ENCODE measurements around the gene GSTO2. TPM values are rescaled to one million over a fixed set of nuclear protein-coding genes. Genes with fewer than 3 reads are reported as not detected.
A peak's percentile ranks its signal among the peaks of the same experiment; 100 is the strongest.

Gene GSTO2
- total RNA-seq, 2 experiments from 2014 or later, result 0.77 to 1.2 TPM

DNA sequence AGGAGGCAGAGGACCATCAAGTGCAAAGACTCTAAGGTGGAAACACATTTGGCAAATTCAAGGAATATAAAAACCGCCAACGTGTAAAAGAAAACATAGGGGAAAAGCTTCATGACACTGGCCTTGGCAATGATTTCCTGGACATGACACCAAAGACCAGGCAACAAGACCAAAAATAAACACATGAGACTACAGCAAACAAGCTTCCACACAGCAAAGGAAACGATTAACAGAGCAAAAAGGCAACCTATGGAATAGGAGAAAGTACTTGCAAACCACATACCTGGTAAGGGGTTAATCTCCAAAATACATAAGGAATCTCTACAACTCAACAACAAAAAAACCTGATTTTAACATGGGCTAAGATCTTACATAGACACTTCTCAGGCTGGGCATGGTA is 10.8 kb upstream of the GSTO2 start:
- Histone ChIP-seq H3K9me3 (ENCODE audit: control insufficient read depth in 1 of 2, insufficient read depth in 1 of 2, low read length in 2 of 2) (no peaks in the 10 kb centered on the region), H3K27ac (ENCODE audit: low read depth in 1 of 2, low read length in 2 of 2) (no peak overlapping the region), H3K4me1 (ENCODE audit: insufficient read depth, low read length) (peaks cover 41% of the 10 kb centered on the region), H3K27me3 (ENCODE audit: control insufficient read depth in 1 of 2, insufficient read depth in 2 of 2, low read length in 2 of 2) (no peaks in the 10 kb centered on the region), H3K36me3 (ENCODE audit: insufficient read depth, low read length) (peaks cover 55% of the 10 kb centered on the region), H3K4me3 (ENCODE audit: low read length) (no peak overlapping the region)
- no peaks in the 10 kb centered on the region for H3K9me3 Mint-ChIP-seq
- H3K27ac Mint-ChIP-seq, result peak overlapping the region; percentile 87
- peaks cover 66% of the 10 kb centered on the region for H3K36me3 Mint-ChIP-seq (ENCODE audit: low read depth)
- no peak overlapping the region for H3K4me3 Mint-ChIP-seq
- TF ChIP-seq, protein P1, sequence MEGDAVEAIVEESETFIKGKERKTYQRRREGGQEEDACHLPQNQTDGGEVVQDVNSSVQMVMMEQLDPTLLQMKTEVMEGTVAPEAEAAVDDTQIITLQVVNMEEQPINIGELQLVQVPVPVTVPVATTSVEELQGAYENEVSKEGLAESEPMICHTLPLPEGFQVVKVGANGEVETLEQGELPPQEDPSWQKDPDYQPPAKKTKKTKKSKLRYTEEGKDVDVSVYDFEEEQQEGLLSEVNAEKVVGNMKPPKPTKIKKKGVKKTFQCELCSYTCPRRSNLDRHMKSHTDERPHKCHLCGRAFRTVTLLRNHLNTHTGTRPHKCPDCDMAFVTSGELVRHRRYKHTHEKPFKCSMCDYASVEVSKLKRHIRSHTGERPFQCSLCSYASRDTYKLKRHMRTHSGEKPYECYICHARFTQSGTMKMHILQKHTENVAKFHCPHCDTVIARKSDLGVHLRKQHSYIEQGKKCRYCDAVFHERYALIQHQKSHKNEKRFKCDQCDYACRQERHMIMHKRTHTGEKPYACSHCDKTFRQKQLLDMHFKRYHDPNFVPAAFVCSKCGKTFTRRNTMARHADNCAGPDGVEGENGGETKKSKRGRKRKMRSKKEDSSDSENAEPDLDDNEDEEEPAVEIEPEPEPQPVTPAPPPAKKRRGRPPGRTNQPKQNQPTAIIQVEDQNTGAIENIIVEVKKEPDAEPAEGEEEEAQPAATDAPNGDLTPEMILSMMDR (IDR thresholded peaks at IDR 0.05), result no peak
- CTCF ChIA-PET, result interaction anchor here (1.3 to 2.4 kb wide), 2 partner anchors 16 to 21 kb away, joined by 3 to 5 read pairs; no protein-coding TSS in a partner anchor
- intact Hi-C loops (cut with DNase I, micrococcal nuclease), result no loop called here
- POLR2A ChIA-PET, result interaction anchor here (1.5 to 7.7 kb wide), 2 partner anchors 10 to 136 kb away, joined by 5 to 102 read pairs; partner anchors contain the start of genes GSTO2 and SFR1
- H3K27me3 Mint-ChIP-seq, result no peaks in the 10 kb centered on the region
- peaks cover 67% of the 10 kb centered on the region for H3K4me1 Mint-ChIP-seq (ENCODE audit: low read depth)
- no peak for DNase-seq
- no peak for ATAC-seq (ENCODE audit: poor library complexity)

DNA sequence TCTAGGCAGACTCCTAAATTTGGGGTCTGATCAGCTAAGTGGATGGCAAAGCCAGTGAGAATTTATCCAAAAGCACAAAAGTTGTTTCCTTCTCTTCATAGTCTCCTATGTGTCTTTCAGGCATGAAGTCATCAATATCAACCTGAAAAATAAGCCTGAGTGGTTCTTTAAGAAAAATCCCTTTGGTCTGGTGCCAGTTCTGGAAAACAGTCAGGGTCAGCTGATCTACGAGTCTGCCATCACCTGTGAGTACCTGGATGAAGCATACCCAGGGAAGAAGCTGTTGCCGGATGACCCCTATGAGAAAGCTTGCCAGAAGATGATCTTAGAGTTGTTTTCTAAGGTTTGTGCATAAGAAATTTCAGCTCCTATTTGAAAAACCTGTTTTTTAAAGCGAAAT is 9.5 kb upstream of the GSTO2 start:
- POLR2A ChIA-PET, result interaction anchor here (7.7 kb wide), 1 partner anchor 9 kb away, joined by 102 read pairs; the partner anchor contains the start of gene GSTO2
- TF ChIP-seq, protein P1 (IDR thresholded peaks at IDR 0.05), result no peak
- CTCF ChIA-PET, result interaction anchor here (2.4 kb wide), 1 partner anchor 15 kb away, joined by 5 read pairs; no protein-coding TSS in a partner anchor
- ATAC-seq (ENCODE audit: poor library complexity) (no peak), DNase-seq (no peak)
- H3K27me3 Mint-ChIP-seq, result no peaks in the 10 kb centered on the region
- H3K27ac Mint-ChIP-seq, result peak overlapping the region; percentile 87
- no peaks in the 10 kb centered on the region for H3K9me3 Mint-ChIP-seq
- Histone ChIP-seq H3K27ac (ENCODE audit: low read depth in 1 of 2, low read length in 2 of 2) (peak overlapping the region in 1 of 2 donors; percentile 32), H3K4me1 (ENCODE audit: insufficient read depth, low read length) (peaks cover 36% of the 10 kb centered on the region), H3K9me3 (ENCODE audit: control insufficient read depth in 1 of 2, insufficient read depth in 1 of 2, low read length in 2 of 2) (no peaks in the 10 kb centered on the region), H3K36me3 (ENCODE audit: insufficient read depth, low read length) (peaks cover 64% of the 10 kb centered on the region), H3K4me3 (ENCODE audit: low read length) (no peak overlapping the region), H3K27me3 (ENCODE audit: control insufficient read depth in 1 of 2, insufficient read depth in 2 of 2, low read length in 2 of 2) (no peaks in the 10 kb centered on the region)
- H3K4me3 Mint-ChIP-seq, result no peak overlapping the region
- H3K36me3 Mint-ChIP-seq (ENCODE audit: low read depth), result peaks cover 76% of the 10 kb centered on the region
- intact Hi-C loops (cut with DNase I, micrococcal nuclease), result no loop called here
- peaks cover 65% of the 10 kb centered on the region for H3K4me1 Mint-ChIP-seq (ENCODE audit: low read depth)

DNA sequence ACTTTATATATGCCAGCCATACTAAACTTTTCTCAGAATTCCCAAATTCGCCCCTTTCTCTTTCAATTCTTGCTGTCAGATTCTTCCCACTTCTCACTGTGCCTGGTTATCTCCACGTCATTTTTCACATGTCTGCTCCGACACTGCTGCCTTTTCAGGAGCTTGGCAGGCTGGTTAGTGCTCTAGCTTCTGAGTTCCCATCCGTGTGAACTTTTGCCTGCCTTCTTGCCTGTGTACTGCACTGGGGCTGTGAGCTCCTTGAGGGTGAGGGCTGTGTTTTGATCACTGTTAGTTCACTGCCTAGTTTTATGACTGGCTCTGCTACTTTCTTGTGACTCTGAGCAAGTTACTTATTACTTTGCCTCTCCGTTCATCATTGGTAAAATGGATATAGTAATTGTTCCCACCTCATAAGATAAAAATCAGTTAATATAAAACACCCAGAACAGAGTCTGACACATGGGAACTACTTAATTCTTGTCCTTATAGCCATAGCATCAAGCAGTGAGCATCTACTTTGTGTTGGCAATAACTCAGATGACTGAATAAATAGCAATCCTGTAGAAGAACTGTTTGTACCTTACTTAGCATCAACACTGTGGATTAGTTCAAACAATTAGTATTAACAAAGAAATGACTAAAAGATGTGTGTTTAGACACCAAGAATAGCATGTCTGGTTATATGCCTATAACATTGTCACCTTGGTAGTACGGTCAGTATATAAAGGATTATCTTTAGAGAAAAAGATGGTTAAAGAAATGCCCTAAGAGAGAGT is 8.8 kb upstream of the GSTO2 start:
- DNase-seq (no peak), ATAC-seq (ENCODE audit: poor library complexity) (no peak)
- Histone ChIP-seq H3K27ac (ENCODE audit: low read depth in 1 of 2, low read length in 2 of 2) (peak overlapping the region; percentile 4 to 14), H3K4me3 (ENCODE audit: low read length) (no peak overlapping the region), H3K36me3 (ENCODE audit: insufficient read depth, low read length) (peaks cover 68% of the 10 kb centered on the region), H3K27me3 (ENCODE audit: control insufficient read depth in 1 of 2, insufficient read depth in 2 of 2, low read length in 2 of 2) (no peaks in the 10 kb centered on the region), H3K4me1 (ENCODE audit: insufficient read depth, low read length) (peaks cover 32% of the 10 kb centered on the region), H3K9me3 (ENCODE audit: control insufficient read depth in 1 of 2, insufficient read depth in 1 of 2, low read length in 2 of 2) (no peaks in the 10 kb centered on the region)
- peaks cover 77% of the 10 kb centered on the region for H3K36me3 Mint-ChIP-seq (ENCODE audit: low read depth)
- no peak overlapping the region for H3K4me3 Mint-ChIP-seq
- CTCF ChIA-PET, result interaction anchor here (1.1 to 4.6 kb wide), 3 partner anchors 14 to 93 kb away, joined by 3 to 20 read pairs (median 5); no protein-coding TSS in a partner anchor
- intact Hi-C loops (cut with DNase I, micrococcal nuclease), result no loop called here
- TF ChIP-seq, protein P1 (IDR thresholded peaks at IDR 0.05), result no peak
- peaks cover 67% of the 10 kb centered on the region for H3K4me1 Mint-ChIP-seq (ENCODE audit: low read depth)
- no peaks in the 10 kb centered on the region for H3K27me3 Mint-ChIP-seq
- POLR2A ChIA-PET, result interaction anchor here (1.2 to 7.7 kb wide), 2 partner anchors 8 to 138 kb away, joined by 5 to 102 read pairs; partner anchors contain the start of genes GSTO2 and SFR1
- H3K9me3 Mint-ChIP-seq, result no peaks in the 10 kb centered on the region
- H3K27ac Mint-ChIP-seq, result peak overlapping the region; percentile 87

All from CD4-positive, alpha-beta T cell (primary cell).